HG02763 (cell line): Measurements from ENCODE around the gene CNEP1R1.

Experiments used
- ATAC-seq: cut with Tn5 transposase; IDR thresholded peaks from one replicate; pipeline ENCODE4 v1.9.1; 2021; ENCODE audit warnings: mild to moderate bottlenecking, moderate library complexity; ENCODE audit not compliant: unreplicated experiment

The CNEP1R1 gene

DNA sequence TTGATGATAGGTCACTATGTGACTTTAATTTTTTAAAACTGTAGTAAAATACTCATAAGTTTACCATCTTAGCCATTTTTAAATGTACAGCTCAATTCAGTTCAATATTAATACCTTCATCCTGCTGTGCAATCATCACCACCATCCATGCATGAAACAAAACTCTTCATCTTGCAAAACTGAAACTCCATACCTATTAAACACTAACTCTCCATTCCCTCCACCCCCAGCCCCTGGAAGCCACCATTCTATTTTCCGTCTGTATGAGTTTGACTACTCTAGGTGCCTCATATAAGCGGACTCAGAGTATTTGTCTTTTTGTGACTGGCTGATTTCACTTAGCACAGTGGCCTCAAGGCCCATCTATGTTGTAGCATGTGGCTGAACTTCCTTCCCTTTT is 9.4 kb upstream of the CNEP1R1 start:
- ATAC-seq, result no peak

DNA sequence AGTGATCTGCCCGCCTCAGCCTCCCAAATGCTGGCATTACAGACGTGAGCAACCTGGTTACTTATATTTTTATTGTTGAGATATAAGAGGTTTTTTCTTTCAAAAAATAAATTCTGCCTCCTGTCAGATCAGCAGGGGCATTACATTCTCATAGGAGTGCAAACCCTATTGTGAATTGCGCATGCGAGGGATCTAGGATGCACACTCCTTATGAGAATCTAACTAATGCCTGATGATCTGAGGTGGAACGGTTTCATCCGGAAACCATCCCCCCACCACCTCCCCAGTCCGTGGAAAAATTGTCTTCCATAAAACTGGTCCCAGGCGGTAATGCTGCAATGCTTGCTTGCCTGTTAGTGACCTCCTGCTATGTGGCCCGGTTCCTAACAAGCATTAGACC is 7.5 kb upstream of the CNEP1R1 start:
- no peak for ATAC-seq

DNA sequence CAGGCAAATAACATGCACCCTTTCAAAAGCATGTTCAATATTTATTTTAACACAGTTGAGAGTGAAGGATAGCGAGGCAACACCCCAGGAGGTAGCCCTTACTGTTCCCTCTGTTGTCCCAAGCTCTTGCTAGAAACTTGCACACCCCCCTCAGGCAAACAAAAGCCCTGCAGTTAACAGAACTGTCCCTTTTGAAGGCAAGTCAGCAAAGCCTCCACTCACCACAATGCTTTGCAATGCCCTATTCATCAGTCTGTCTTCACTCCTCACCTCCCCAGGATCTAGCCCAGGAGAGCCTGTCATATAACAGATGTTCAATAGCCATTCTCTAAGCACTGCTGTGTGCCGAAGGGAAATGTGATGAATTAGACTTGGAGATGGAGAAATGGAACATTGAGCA is 3.5 kb upstream of the CNEP1R1 start:
- ATAC-seq, result no peak

DNA sequence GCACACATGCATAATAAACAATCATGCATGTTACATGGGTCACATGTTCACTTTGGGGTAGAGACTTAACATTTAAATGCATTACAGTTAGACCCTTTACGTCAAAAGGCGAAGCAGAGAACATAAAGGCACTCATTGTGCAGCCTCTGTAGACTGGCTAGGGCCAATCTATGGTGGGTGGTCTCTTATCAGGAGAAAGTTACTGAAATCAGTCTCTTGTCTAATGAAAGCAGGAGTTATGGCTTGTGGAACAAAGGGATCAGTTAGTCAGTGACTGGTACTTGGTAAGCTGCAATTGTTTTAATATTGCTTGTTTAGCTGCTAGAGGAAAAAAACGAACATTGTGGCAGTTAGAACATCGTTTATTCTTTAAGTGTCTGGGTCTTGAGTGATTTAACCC is 1.4 kb upstream of the CNEP1R1 start:
- ATAC-seq, result no peak

DNA sequence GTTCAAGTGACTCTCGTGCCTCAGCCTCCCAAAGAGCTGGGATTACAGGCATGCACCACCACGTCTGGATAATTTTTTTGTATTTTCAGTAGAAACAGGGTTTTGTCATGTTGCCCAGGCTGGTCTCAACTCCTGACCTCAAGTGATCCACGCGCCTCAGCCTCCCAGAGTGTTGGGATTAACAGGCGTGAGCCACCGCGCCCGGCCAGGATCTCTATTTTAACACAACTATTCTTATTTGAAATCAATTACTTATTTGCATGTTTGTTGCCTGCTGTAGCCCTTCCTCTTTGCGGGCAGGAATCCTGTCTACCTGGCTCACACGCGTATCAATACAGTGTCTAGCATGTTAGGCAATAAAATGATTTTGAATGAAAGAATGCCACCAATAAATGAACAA is 818 bp upstream of the CNEP1R1 start:
- ATAC-seq, result no peak

DNA sequence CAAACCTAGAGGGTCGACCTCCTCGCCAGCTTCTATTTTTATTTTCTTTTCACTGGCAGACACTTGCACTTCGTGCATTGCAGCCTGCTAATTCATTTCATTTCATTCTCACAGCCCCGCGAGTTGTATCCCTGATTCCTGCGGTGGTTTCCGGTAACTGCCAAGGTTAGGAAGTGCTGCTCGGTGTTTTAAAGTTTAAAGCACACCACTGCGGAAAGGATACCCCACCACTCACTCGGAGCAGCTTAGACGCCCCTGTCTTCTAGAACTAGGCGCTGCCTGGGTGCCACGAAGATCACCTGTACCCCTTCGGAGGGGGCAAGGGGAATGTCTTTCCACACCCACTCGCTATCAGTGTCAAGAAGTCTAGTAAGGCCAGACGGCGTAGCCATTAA is 509 bp downstream of the CNEP1R1 start:
- peak; percentile 2 for ATAC-seq

DNA sequence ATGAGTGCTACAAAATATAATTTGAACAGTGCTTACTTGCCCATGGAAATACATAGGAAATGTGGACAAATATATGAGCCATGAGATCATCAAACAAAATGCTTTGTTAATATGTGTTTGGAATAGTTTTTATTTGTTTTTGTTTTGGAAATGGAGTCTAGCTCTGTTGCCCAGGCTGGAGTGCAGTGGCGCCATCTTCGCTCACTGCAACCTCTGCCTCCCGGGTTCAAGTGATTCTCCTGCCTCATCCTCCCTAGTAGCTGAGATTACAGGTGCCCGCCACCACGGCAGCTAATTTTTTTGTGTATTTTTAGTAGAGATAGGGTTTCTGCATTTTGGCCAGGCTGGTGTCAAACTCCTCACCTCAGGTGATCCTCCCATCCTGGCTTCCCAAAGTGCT is 2.8 kb downstream of the CNEP1R1 start:
- ATAC-seq, result no peak

DNA sequence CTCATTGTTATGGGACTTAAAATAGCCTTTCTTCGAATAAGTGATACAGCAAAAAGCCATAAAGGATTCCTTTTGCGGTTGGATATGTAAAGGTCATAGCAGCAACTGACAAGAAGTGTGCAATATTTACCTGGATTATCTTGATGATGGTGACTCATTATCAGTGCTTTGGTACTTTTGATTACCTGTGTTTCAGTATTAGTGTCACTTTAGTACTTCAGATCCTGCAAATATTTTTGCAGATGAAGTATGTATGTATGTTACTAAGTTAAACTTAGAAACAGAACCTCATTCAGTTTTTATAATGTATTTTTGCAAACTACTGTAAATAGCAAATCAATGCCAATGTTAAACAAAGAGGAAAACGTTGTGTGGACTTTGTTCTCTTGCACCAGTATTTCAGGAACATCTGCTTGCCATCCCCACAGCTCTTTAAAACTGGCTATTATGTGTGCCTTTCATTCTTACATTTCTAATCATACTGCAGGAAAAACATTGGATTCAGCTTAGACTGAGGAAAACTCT is 10.5 kb downstream of the CNEP1R1 start:
- no peak for ATAC-seq

DNA sequence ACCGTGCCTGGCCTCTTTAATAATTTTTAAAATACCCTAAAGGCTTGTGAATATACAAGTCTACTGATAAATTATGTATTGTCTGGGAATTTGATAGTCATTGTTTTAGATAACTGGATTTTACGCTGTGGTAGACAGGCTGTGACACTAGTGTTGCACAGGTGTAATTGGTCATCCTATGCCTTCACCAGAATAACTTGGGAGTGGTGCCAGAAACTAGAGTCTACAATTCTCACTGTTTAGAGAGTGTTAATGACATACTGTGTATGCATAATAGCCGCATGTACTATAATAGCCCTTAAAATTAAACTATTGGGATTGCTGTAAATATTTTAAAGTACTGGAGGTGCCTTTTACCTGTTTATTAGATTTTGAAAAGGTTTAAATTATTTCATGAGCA is 11.4 kb downstream of the CNEP1R1 start:
- ATAC-seq, result no peak

DNA sequence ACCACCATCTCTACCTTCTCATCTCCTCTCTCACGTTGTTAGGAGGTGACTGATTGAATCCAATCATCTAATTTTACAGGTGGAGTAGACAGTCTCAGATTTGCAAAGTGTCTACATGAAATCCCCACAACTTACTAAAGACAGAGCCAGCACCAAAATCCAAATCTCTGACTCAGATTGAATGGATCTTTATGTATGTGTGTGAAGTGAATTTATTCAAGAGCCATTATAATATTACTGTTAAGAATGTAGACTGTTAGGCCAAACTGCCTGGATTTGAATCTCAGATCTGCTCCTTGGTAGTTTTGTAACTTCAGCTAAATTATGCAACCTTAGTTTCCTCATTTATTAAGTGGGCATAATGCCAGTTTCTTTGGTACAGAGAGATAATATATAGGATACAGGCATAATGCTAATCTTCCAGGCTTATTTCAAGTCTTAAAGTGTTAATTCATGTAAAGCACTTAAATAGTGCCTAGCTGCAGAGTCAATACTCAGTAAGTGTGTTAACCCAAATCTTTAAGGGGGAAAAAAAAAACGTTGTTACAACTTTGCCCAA is 12.7 kb downstream of the CNEP1R1 start:
- no peak for ATAC-seq

DNA sequence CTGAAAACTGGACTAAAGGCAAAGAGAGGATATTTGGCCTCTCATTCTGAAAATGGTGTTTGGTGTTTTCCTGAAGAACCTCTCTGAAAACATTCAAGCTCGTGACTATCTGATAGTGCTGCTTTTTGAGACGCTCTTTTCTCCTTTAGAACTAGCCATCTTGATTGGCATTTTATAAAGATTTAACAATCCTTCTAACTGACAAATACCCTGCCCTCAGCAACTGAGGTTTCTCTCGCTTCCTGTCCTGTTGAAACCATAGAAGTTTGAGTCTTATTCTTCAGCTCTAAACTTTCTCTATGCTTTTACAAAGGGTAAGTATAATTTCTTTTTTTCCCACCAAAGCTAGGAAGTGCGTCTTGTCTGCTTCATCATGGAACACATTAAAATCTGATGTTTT is 13.3 kb downstream of the CNEP1R1 start:
- no peak for ATAC-seq

DNA sequence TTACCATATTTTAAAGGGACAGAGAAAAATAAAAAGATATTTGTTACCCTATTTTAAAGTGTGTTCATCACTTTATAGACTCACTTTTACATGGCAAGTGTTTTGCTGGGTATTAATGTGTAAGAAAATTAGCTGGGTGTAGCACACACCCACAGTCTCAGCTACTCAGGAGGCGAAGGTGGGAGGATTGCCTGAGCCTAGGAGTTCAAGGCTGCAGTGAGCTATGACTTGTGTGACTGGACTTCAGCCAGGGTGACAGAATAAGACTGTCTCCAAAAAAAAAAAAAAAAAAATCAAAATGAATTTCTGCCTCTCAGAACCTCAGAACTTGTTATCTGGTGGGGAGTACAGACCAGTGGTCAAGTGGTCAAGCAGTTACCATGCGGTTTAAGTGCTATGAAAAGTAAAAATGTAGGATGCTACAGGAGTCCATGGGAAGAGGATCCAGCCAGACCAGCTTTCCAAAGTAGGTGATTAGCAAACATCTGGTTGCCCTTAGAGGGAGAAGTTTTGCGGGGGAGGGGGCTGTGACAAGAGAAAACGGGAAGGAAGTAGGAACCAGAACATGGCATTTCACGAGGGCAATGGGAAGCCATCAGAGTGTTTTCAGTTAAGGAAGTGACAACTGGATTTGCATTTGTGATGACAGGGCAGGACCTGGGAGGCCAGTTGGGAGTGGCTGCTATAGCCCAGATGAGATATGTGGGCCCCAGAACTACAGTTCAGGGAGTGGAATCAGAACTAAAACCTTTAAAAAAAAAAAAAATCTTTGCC is 13.9 kb downstream of the CNEP1R1 start:
- no peak for ATAC-seq

DNA sequence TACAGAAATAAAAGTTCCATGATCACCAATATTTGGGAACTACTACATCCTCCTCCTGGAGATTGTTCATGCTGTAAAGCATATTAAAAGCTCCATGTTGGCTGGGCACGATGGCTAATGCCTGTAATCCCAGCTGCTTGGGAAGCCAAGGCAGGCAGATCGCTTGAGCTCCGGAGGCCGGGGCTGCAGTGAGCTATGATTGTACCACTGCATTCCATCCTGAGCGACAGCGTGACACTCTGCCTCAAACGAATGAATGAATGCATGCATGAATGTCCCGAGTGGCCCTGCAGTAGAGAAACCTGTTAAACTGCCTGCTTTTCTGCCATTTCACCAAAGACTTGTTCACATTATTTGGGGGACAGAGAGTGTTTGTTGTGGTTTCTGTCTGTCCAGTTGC is 15.0 kb downstream of the CNEP1R1 start:
- no peak for ATAC-seq

DNA sequence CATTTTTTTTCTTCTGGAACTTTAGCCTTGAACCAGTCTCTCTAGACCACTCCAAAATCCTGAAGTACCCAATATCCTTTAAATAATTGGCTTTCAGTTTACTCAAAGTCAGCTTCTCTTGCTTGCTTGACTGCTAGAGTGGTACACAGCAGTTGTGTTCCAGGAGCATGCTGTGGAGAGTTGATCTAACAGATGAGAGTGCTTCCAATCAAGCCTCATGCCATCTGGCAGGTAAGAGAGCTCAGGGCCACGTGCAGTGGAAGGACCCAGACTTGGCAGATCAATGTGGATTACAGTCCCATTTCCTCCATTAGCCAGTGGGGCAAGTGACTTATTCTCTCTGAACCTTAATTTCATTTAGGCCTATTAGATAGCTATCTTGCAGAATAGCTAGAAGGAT is 15.7 kb downstream of the CNEP1R1 start:
- no peak for ATAC-seq

DNA sequence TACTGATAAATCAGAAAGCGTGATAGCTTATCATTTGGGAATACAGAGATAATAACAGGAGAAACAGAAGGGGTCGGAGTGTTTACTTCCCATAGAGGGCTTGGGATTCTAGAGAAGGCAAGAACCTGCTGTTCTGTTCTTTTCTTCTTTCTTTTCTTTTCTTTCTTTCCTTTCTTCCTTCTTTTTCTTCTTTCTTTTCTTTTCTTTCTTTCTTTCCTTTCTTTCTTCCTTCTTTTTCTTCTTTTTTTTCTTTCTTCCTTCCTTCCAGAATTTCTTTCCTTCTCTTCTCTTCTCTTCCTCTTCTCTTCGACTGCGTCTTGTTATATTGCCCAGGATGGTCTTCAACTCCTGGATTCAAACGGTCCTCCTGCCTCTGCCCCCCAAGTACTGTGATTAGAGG is 18.3 kb downstream of the CNEP1R1 start:
- ATAC-seq, result no peak

DNA sequence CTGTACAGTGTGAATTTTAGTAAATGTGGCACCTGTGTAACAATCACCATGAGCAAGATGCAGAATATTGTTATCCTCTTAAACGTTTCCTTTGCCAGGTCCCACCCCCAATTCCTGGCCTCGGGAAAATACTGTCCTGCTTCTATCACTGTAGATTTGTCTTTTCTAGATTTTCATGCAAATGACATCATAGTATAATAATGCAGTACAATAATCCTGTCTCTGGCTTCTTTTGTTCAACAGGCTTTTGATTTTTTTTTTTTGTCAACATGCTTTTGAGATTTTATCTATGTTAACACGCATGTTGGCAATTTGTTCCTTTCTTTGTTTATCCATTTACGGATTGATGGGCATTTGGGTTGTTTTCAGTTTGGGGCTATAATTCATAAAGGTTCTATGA is 20.4 kb downstream of the CNEP1R1 start:
- no peak for ATAC-seq

DNA sequence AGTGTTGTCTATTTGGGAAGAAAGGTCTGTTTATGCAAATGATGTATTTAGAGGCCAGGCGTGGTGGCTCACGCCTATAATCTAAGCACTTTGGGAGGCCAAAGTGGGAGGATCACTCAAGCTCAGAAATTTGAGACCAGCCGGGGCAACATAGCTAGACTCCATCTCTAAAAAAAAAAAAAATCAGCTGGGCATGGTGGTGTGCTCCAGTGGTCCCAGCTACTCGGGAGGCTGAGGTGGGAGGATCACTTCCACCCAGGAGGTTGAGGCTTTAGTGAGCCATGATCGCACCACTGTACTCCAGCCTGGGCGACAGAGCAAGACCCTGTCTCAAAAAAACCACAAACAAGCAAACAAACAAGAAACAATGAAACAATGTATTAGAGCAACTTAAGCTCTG is 21.8 kb downstream of the CNEP1R1 start:
- ATAC-seq, result no peak

DNA sequence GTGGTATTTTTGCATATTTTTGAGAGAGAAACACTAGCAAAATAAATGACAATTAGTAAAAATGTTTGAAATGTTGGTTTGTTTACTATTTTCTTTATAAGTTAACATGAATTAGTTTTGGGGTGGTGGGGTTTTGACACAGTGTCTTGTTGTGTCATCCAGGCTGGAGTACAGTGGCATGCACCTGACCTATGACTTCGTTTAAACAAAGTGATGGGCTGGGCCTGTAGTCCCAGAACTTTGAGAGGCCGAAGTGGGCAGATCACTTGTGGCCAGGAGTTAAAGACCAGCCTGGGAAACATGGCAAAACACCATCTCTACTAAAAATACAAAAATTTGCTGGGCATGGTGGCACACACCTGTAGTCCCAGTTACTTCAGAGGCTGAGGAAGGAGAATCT is 22.8 kb downstream of the CNEP1R1 start:
- no peak for ATAC-seq

DNA sequence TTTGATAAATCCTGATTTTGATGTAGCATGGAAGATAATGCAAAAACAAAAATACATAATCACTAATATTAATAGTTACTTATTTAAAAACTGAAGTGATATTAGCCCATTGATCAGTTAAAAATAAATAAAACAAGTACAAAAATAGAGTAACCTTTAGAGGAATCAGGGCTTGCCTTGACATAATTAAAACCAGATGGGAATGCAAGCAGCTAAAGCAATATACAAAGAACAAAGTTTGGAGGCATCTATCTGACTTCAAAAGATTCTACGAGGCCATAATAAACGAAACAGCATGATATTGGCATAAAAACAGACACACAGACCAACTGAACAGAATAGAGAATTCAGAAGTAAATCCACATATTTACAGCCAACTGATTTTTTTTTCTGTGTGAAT is 25.8 kb downstream of the CNEP1R1 start:
- ATAC-seq, result no peak

DNA sequence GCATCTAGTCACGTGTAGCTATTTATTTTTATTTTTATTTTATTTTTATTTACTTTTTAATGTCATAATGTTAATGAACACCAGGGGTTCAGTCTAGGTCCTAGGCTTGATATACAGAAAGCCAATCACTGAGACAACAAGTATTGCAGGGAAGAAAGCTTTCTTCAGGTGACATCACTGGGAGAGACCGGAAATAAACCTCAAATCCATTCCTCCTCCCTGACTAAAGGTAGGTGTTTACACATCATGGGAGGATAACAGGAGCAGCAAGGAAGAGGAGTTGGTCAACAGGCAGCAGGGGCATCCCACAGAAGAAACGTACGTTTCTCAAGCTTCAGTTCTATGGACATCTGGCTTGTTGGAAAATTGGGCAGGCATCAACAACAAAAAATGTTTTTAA is 31.2 kb downstream of the CNEP1R1 start:
- ATAC-seq, result no peak

DNA sequence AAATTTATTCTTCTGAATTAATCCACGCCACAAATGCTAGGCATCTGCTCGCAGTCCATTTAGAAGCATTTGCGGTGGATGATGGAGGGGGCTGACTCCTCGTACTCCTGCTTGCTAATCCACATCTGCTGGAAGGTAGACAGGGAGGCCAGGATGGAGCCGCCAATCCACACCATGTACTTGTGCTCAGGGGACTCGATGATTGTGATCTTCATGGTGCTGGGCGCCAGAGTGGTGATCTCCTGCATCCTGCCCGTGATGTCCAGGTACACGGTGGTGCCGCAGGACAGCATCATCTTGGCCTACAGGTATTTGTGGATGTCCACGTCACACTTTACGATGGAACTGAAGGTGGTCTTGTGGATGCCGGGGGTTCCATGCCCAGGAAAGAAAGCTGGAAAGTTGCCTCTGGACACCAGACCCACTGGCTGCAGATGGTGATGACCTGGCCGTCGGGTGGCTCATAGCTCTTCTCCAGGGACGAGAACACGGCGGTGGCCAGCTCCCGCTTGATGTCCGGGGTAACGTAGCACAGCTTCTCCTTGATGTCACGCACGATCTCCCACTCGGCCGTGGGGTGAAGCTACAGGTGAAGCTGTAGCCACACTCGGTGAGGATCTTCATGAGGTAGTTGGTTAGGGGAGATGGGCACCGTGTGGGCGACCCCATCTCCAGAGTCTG is 33.2 kb downstream of the CNEP1R1 start:
- ATAC-seq, result no peak

DNA sequence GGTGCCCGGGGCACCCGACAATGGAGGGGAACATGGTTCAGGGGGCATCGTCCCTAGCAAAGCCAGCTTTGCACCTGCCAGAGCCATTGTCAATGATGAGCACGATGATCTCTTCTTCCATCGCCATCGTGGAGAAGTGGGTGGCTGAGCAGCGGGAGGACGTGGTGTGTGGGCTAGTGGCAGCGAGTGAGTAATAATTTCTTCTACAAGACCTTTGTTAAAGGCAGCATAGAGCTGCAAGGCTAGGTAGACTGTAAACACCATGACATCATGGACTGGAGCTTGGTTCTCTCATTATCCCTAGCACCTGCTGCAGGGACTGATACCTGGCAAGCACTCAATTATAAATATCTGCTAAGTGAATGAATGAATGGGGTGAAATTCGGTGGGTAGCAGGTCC is 34.1 kb downstream of the CNEP1R1 start:
- no peak for ATAC-seq
